HG02610 (cell line): Measurements from ENCODE around the gene SPC24.
"Not testable (repeated sequence)": the region's sequence is repeated elsewhere in the genome, so short reads cannot be mapped to it uniquely, and the experiment has no call there.

Experiments
- ATAC-seq: cut with Tn5 transposase; IDR thresholded peaks from one replicate; pipeline ENCODE4 v1.9.1; 2021; ENCODE audit warnings: mild to moderate bottlenecking, moderate library complexity; ENCODE audit not compliant: unreplicated experiment

SPC24 gene

GRCh38 chr19:11166281-11167142, 10.9 kb upstream of the SPC24 start:
- no peak for ATAC-seq

DNA sequence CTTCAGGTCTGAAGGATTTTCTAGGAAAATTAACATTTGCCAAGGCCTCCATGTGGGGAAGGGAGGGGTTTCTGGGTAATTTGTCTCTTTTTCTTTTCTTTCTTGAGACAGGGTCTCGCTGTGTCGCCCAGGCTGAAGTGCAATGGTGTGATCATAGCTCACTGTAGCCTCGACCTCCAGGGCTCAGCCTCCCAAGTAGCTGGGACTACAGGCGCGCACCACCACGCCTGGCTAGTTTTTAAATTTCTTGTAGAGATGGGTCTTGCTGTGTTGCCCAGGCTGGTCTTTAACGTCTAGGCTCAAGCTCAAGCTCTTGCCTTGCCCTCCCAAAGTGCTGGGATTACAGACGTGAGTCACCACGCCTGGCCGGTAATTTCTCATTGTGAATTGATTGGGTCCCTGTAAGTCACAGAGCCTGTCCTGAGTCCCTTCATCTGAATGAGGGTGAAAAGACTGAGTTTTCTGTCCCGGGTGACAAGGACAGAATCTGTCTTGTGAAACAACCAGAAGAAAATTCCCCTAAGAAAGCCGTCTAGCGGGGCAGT, 10.0 kb upstream of the SPC24 start:
- ATAC-seq, result no peak

DNA sequence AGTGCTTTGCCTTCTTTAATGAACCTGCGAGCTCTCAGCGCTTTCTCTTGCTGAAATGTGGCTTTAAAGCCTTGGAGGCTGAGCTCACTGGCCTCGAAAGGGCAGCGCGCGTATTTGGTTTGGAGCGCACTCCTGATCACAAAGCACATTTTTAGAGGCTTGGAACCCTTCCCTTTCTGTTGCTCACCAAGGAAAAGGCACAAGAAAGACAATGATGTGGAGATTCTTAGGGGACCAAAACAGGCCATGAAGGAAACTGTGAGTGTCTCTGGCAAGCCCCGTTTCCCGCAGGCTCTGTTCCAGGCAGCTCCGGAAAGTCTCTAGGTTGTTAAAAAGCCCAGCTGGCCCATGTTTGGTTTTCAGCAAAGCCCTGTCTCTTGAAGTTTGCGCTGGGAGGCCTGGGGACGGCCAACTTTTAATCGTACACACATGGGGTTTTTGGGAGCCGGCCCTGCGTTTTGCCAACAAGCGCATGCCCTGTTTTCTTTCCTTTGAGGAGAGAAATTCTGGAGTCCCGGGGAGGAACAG, 9.4 kb upstream of the SPC24 start:
- no peak for ATAC-seq

GRCh38 chr19:11164296-11164695, 8.7 kb upstream of the SPC24 start:
- ATAC-seq, result no peak

GRCh38 chr19:11160440-11160768, 4.8 kb upstream of the SPC24 start:
- not testable (repeated sequence) for ATAC-seq

GRCh38 chr19:11159598-11160439, 4.2 kb upstream of the SPC24 start:
- no peak for ATAC-seq

DNA sequence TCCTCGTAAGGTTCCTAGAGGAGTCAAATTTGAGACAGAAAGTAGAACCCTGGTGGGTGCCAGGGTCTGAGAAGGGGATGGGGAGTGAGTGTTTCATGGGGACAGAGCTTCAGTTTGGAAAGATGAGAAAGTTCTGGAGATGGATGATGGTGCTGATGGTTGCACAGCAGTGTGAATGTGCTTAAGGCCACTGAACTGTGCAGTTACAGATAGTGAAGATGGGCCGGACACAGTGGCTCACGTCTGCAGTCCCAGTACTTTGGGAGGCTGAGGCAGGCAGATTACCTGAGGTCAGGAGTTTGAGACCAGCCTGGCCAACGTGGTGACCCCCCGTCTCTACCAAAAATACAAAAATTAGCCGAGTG, 917 bp downstream of the SPC24 start:
- ATAC-seq, result no peak

GRCh38 chr19:11152318-11153062, 3.1 kb downstream of the SPC24 start:
- ATAC-seq, result no peak

DNA sequence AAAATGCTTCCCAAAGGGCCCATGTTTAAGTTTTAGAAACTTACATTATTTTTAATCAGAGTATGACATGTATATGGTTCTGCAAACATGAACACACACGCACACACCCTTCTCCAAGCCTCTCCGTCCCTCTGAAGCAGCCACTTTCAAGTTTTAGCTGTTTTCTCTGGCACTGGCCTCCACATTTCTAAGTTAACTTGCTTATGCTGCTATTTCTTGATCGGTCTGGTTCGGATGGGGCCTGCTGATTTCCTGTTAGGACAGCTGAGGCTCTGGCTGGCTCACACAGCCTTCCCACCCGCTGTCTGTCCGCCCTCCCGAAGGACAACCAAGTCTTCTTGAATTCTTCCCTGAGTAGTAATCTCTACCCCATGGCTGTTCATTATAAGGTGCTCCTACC, 4.4 kb downstream of the SPC24 start:
- no peak for ATAC-seq

- ATAC-seq, result no peak
Observed at GRCh38 chr19:11148001-11148400, 7.6 kb downstream of the SPC24 start.

- no peak for ATAC-seq
Observed at GRCh38 chr19:11145536-11145924, 10.1 kb downstream of the SPC24 start.

- ATAC-seq, result no peak
Observed at GRCh38 chr19:11142528-11143171, 12.9 kb downstream of the SPC24 start.

- no peak for ATAC-seq
Observed at GRCh38 chr19:11141937-11142527, 13.6 kb downstream of the SPC24 start.

- ATAC-seq, result no peak
Observed at GRCh38 chr19:11140896-11141295, 14.7 kb downstream of the SPC24 start.

DNA sequence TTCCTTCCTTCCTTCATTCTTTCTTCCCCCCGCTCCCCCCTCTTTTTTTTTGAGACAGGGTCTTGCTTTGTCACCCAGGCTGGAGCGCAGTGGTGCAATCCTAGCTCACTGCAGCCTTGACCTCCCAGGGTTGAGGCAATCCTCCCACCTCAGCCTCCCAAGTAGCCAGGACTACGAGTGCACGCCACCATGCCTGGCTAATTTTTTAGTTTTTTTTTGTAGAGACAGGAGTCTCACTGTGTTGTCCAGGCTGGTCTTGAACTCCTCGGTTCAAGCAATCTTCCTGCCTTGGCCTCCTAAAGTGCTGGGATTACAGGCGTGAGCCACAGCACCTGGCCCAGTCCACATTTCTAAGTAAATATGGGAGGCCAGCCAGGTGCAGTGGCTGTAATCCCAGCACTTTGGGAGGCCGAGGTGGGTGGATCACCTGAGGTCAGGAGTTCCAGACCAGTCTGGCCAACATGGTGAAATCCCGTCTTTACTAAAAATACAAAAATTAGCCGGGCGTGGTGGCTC, 15.5 kb downstream of the SPC24 start:
- ATAC-seq, result not testable (repeated sequence)

DNA sequence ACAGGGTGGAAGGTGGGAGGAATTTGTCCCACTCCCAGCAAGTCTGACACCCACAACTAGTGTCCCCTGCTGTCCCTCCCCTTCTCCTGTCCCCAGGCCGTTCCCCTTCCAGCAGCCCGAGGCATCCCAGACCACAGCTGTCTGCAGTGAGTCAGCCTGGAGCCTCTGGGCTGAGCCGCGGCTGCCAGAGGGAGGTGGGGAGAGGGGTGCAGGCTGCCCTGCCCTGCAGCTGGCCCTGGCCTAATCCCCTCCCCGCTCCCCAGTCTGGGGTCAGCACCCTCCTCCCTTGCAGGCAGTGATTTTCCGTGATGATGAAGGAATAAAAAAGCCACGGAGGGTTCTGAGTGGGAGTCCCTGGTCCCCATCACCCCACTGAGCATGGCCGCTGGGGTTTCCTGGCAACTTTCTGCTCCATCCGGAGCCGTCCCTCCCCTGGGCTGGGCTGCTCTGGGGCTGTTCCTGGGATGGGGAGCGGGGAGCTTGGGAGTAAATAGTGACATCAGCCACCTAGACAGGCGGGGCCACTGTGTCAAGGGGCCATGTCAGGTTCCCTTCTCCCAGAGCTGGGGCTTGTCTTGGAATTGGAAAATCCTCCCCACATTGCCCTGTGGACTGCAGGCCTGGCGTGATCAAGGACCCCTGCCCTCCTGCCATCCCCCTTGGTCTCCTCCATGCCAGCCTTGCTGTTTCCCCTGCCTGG, 16.8 kb downstream of the SPC24 start:
- ATAC-seq, result no peak

GRCh38 chr19:11137542-11138384, 17.8 kb downstream of the SPC24 start:
- no peak for ATAC-seq

DNA sequence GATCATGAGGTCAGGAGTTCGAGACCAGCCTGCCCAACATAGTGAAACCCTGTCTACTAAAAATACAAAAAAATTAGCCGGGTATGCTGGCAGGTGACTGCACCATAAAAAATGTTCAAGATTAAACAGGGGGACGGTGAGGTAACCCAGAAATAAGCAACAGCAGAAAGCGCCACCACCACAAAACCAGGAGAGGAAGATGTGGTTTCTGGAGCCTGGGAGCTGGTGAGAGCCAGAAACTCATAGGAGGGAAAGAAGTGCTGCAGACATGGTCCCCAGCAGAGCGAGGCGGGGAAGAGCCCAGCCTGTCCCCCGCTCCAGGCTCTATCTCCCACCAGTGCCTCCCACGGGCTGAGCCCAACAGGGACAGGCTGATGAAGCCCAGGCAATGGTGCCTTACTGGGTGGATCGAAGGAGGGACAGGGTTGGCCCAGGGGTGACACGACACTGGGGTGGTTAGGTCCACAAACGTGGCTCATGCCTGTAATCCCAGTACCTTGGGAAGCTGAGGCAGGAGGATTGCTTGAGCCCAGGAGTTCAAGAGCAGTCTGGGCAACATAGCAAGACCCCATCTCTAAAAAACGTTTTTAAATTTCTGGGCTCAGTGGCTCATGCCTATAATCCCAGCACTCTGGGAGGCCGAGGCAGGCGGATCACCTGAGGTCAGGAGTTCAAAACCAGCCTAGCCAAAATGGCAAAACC, 19.0 kb downstream of the SPC24 start:
- ATAC-seq, result no peak
